Immature natural killer cell (primary cell): Measurements from ENCODE around the gene SMG6. TPM values are rescaled to one million over a fixed set of nuclear protein-coding genes. Genes with fewer than 3 reads are reported as not detected.
"Not testable (repeated sequence)": the region's sequence is repeated elsewhere in the genome, so short reads cannot be mapped to it uniquely, and the experiment has no call there.

Source experiments
- DNase-seq, 3 donors: peaks; one replicate each; pipeline ENCODE4 v3.0.0; 2022; ENCODE audit warnings: mixed read lengths in 1 of 3
- H3K27ac Mint-ChIP-seq, 6 donors: one replicate each; pipeline ENCODE4 v1.8.0; 2020; ENCODE audit warnings: mixed read lengths in 6 of 6, mild to moderate bottlenecking in 5 of 6, inconsistent platforms in 4 of 6, moderate library complexity in 3 of 6
- H3K27me3 Mint-ChIP-seq, 3 donors: one replicate each; pipeline ENCODE4 v1.8.0; 2020 to 2021; ENCODE audit warnings: low read depth in 3 of 3, mild to moderate bottlenecking in 3 of 3, mixed read lengths in 3 of 3, moderate library complexity in 3 of 3, inconsistent platforms in 1 of 3
- H3K36me3 Mint-ChIP-seq, 3 donors: one replicate each; pipeline ENCODE4 v1.8.0; 2020; ENCODE audit warnings: mixed read lengths in 3 of 3, inconsistent platforms in 2 of 3, mild to moderate bottlenecking in 2 of 3
- H3K4me1 Mint-ChIP-seq, 2 donors: one replicate each; pipeline ENCODE4 v1.8.0; 2020; ENCODE audit warnings: inconsistent platforms in 2 of 2, mild to moderate bottlenecking in 2 of 2, mixed read lengths in 2 of 2, moderate library complexity in 1 of 2
- H3K4me3 Mint-ChIP-seq, 5 donors: one replicate each; pipeline ENCODE4 v1.8.0; 2020; ENCODE audit warnings: mild to moderate bottlenecking in 5 of 5, mixed read lengths in 5 of 5, inconsistent platforms in 3 of 5, moderate library complexity in 3 of 5
- H3K9me3 Mint-ChIP-seq, 6 donors: one replicate each; pipeline ENCODE4 v1.8.0; 2020; ENCODE audit warnings: mild to moderate bottlenecking in 6 of 6, mixed read lengths in 6 of 6, inconsistent platforms in 4 of 6, moderate library complexity in 3 of 6
- polyA plus RNA-seq, 3 donors: library from polyadenylated mRNA; unstranded; fragments of 300-500 nt; fragmentation: Illumina TruSeq; gene quantifications; one replicate each; pipeline ENCODE4 v1.2.3, GENCODE V29; 2021

The SMG6 gene
- polyA plus RNA-seq, 3 donors from 2014 or later = 1.6 to 9.8 (median 4.7) TPM

DNA sequence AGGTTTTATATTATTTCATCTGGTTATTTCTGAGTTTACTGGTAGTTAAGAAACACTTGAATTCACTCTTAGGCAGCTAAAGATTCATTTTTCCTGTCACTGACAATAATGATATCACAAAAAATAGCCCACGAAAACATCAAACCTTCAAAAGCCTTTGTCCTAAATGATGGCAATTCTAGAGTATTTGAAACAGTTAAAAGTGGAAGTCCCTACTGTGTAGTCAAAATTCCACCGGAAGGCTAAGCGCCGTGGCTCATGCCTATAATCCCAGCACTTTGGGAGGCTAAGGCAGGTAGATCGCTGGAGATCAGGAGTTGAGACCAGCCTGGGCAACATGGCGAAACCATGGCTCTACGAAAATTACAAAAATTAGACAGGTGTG is 145.2 kb downstream of the SMG6 start:
- Mint-ChIP-seq H3K27me3 (peaks cover 0 to 5% (median 0%) of the 10 kb centered on the region in 3 donors), H3K27ac (peak overlapping the region in 3 of 6 donors; percentile 32 to 80 (median 62))
- no peak for DNase-seq

GRCh38 chr17:2157675-2158395 is 145.8 kb downstream of the SMG6 start:
- peaks cover 0 to 5% (median 0%) of the 10 kb centered on the region in 3 donors for H3K27me3 Mint-ChIP-seq
- H3K4me1 Mint-ChIP-seq = peaks cover 43 to 44% of the 10 kb centered on the region in 2 donors
- H3K9me3 Mint-ChIP-seq = no peaks in the 10 kb centered on the region
- DNase-seq = no peak
- H3K36me3 Mint-ChIP-seq = peaks cover 13 to 19% (median 13%) of the 10 kb centered on the region in 3 donors
- peak overlapping the region in 2 of 5 donors; percentile 34 to 53 for H3K4me3 Mint-ChIP-seq
- H3K27ac Mint-ChIP-seq = peak overlapping the region in 5 of 6 donors; percentile 35 to 80 (median 66)

More for the DNA sequence above, 145.2 kb downstream of the SMG6 start:
- H3K9me3 Mint-ChIP-seq = no peaks in the 10 kb centered on the region
- H3K36me3 Mint-ChIP-seq = peaks cover 8 to 14% (median 9%) of the 10 kb centered on the region in 3 donors
- peak overlapping the region in 1 of 5 donors; percentile 9 for H3K4me3 Mint-ChIP-seq
- peaks cover 43 to 44% of the 10 kb centered on the region in 2 donors for H3K4me1 Mint-ChIP-seq

- Mint-ChIP-seq H3K27me3 (peaks cover 0 to 5% (median 0%) of the 10 kb centered on the region in 3 donors), H3K9me3 (no peaks in the 10 kb centered on the region), H3K36me3 (peaks cover 13 to 26% (median 20%) of the 10 kb centered on the region in 3 donors), H3K4me3 (peak overlapping the region in 3 of 5 donors; percentile 7 to 40 (median 17)), H3K4me1 (peaks cover 43 to 44% of the 10 kb centered on the region in 2 donors), H3K27ac (peak overlapping the region; percentile 29 to 66 (median 42))
- no peak for DNase-seq
Measured at GRCh38 chr17:2157081-2157480, 146.5 kb downstream of the SMG6 start.

DNA sequence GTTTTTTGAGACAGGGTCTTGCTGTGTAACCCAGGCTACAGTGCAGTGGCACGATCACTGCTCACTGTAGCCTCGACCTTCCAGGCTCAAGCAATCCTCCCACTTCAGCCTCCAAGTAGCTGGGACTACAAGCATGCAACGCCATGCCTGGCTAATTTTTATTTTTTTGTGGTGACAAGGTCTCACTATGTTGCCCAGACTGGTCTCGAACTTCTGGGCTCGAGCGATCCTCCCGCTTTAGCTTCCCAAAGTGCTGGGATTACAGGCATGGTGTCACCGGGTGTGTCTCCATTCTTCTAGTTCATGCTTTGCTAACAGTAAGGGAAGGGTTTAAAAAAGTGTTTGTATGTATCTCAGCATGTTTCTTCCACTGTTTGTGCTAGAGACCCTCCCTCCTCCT is 146.9 kb downstream of the SMG6 start:
- H3K4me1 Mint-ChIP-seq = peaks cover 43 to 44% of the 10 kb centered on the region in 2 donors
- no peaks in the 10 kb centered on the region for H3K9me3 Mint-ChIP-seq
- H3K27ac Mint-ChIP-seq = peak overlapping the region; percentile 29 to 66 (median 42)
- no peak for DNase-seq
- peaks cover 0 to 5% (median 0%) of the 10 kb centered on the region in 3 donors for H3K27me3 Mint-ChIP-seq
- peaks cover 13 to 30% (median 20%) of the 10 kb centered on the region in 3 donors for H3K36me3 Mint-ChIP-seq
- peak overlapping the region in 3 of 5 donors; percentile 7 to 40 (median 17) for H3K4me3 Mint-ChIP-seq

DNA sequence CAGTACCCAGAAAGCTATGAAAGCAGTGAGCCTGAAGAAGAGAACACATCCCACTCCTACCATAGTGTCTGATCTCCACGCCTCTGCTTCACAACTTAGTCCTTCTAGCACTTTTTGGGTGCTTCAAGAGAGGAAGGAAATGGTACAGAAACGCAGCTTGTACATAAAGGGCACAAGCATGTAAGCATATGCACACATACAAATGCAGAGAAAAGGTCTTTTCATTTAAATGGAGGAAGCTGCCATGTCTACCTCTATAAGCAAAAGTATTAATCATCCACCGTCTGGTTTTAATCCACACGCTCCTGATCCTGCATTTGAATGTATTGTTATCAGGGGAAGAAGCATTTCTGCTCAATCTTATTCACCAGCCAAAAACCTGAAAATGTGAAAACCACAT is 148.0 kb downstream of the SMG6 start:
- H3K27ac Mint-ChIP-seq = peak overlapping the region; percentile 58 to 87 (median 70)
- H3K36me3 Mint-ChIP-seq = peaks cover 10 to 27% (median 20%) of the 10 kb centered on the region in 3 donors
- H3K4me3 Mint-ChIP-seq = peak overlapping the region in 4 of 5 donors; percentile 39 to 53 (median 48)
- DNase-seq = peak in 1 of 3 donors; percentile 7
- peaks cover 50% of the 10 kb centered on the region in 2 donors for H3K4me1 Mint-ChIP-seq
- H3K9me3 Mint-ChIP-seq = no peaks in the 10 kb centered on the region
- H3K27me3 Mint-ChIP-seq = peaks cover 0 to 5% (median 0%) of the 10 kb centered on the region in 3 donors

GRCh38 chr17:2151358-2152033 is 152.1 kb downstream of the SMG6 start:
- Mint-ChIP-seq H3K4me3 (no peak overlapping the region), H3K27ac (peak overlapping the region in 3 of 6 donors; percentile 23 to 57 (median 53)), H3K36me3 (peaks cover 13 to 34% (median 29%) of the 10 kb centered on the region in 3 donors), H3K9me3 (no peaks in the 10 kb centered on the region), H3K4me1 (peaks cover 23 to 29% of the 10 kb centered on the region in 2 donors), H3K27me3 (no peaks in the 10 kb centered on the region)
- DNase-seq = no peak

DNA sequence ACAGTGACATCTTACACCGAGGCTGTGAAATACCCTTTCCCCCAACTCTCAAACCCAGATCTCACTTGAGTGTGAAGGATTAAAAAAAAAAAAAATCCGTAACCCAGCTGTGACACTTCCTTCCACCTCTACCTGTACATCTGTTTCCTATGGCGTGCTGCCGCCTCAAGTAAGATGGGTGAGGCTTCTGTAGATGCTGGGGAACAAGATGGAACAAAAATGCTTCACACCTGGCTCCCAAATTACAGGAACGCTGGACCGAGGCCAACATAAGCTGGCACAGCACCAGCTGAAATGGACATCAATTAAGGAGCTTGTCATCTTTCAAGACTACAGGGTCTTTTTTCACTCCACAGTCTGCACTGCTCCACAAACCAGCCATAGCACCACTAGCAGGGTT is 152.8 kb downstream of the SMG6 start:
- DNase-seq = no peak
- Mint-ChIP-seq H3K27ac (peak overlapping the region in 3 of 6 donors; percentile 16 to 66 (median 57)), H3K36me3 (peaks cover 13 to 34% (median 29%) of the 10 kb centered on the region in 3 donors), H3K9me3 (no peaks in the 10 kb centered on the region), H3K27me3 (no peaks in the 10 kb centered on the region), H3K4me1 (peaks cover 21 to 24% of the 10 kb centered on the region in 2 donors), H3K4me3 (no peak overlapping the region)

GRCh38 chr17:2149934-2150333 is 153.7 kb downstream of the SMG6 start:
- Mint-ChIP-seq H3K27ac (peak overlapping the region in 3 of 6 donors; percentile 15 to 43 (median 24)), H3K4me3 (no peak overlapping the region), H3K9me3 (no peaks in the 10 kb centered on the region), H3K36me3 (peaks cover 13 to 34% (median 24%) of the 10 kb centered on the region in 3 donors), H3K27me3 (no peaks in the 10 kb centered on the region), H3K4me1 (peaks cover 13 to 17% of the 10 kb centered on the region in 2 donors)
- DNase-seq = no peak

DNA sequence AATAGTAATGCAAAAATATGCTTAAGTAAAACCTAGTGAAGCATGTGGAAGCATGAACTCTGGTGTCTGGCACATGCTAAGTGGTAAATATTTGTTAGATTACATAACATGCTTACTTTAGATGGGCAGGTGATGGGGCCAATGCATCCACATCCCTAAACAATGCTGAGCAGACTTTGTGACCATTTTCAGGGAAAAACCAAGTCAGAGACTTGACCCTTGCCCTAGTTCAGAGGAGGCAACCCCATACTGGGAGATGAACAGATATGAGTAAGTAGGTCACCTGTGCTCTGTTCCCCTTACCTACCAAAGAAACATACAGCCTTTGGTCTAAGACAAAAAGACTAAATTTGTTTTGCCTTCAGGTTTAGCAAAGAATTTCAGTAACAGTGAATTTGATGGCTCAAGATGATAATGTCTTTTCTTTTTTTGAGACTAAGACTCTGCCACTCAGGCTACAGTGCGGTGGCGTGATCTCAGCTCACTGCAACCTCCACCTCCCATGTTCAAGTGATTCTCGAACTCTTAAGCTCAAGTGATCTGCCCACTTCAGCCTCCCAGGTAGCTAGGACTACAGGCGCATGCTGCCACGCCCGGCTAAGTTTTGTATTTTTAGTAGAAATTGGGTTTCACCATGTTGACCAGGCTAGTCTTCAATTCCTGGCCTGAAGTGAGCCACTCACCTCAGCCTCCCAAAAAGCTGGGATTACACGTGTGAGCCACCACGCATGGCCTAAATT is 157.3 kb downstream of the SMG6 start:
- Mint-ChIP-seq H3K27me3 (no peaks in the 10 kb centered on the region), H3K4me3 (no peak overlapping the region), H3K4me1 (peaks cover 13 to 17% of the 10 kb centered on the region in 2 donors), H3K27ac (peak overlapping the region in 1 of 6 donors; percentile 40), H3K36me3 (peaks cover 3 to 20% (median 16%) of the 10 kb centered on the region in 3 donors), H3K9me3 (no peaks in the 10 kb centered on the region)
- DNase-seq = no peak

DNA sequence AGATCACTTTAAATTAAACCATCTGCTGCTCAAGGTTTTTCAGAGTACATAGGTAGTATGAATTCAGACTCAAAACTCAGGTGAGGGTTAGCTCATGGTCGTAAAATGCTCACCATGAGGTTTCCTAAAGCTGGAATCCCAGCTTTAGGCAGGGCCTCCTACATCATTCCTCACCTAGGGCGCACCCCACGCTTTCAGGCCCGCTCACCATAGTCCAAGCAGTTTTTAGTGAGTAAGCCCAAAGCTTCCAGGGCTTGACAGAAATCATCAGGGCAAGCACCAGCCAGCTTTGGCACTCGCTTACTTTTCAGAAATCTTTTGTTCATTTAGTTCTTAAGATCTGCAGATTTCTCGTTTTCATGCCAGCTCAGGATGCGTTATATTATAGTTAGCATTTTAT is 158.9 kb downstream of the SMG6 start:
- no peaks in the 10 kb centered on the region for H3K9me3 Mint-ChIP-seq
- H3K27ac Mint-ChIP-seq = no peak overlapping the region
- H3K4me1 Mint-ChIP-seq = peaks cover 4% of the 10 kb centered on the region in 2 donors
- no peaks in the 10 kb centered on the region for H3K27me3 Mint-ChIP-seq
- H3K36me3 Mint-ChIP-seq = peaks cover 3 to 20% (median 16%) of the 10 kb centered on the region in 3 donors
- DNase-seq = no peak
- H3K4me3 Mint-ChIP-seq = no peak overlapping the region

DNA sequence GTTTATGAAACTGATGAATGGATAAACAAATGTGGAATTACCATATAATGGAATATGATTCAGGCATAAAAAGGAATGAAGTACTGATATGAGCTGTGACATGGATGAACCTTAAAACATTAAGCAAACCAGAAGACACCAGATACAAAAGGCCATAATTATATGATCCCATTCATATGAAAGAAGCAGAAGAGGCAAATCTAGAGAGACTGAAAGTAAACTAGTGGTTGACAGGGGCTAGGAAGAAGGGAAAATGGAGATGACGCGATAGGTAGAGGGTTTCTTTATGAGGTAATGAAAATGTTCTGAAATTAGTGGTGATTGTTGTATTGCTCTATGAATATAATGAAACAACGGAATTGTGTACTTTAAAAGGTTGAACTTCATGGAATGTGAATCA is 160.3 kb downstream of the SMG6 start:
- H3K27me3 Mint-ChIP-seq = no peaks in the 10 kb centered on the region
- H3K27ac Mint-ChIP-seq = no peak overlapping the region
- H3K36me3 Mint-ChIP-seq = peaks cover 0 to 14% (median 10%) of the 10 kb centered on the region in 3 donors
- no peak for DNase-seq
- peaks cover 8% of the 10 kb centered on the region in 2 donors for H3K4me1 Mint-ChIP-seq
- no peaks in the 10 kb centered on the region for H3K9me3 Mint-ChIP-seq
- H3K4me3 Mint-ChIP-seq = no peak overlapping the region

- peaks cover 14 to 15% of the 10 kb centered on the region in 2 donors for H3K4me1 Mint-ChIP-seq
- not testable (repeated sequence) for H3K9me3 Mint-ChIP-seq, DNase-seq, H3K27me3 Mint-ChIP-seq, H3K4me3 Mint-ChIP-seq, H3K27ac Mint-ChIP-seq
- H3K36me3 Mint-ChIP-seq = peaks cover 0 to 12% (median 11%) of the 10 kb centered on the region in 3 donors
Measured at GRCh38 chr17:2142682-2143081, 160.9 kb downstream of the SMG6 start.

GRCh38 chr17:2140683-2141082 is 162.9 kb downstream of the SMG6 start:
- no peaks in the 10 kb centered on the region for H3K27me3 Mint-ChIP-seq
- H3K4me3 Mint-ChIP-seq = no peak overlapping the region
- no peak overlapping the region for H3K27ac Mint-ChIP-seq
- H3K9me3 Mint-ChIP-seq = no peaks in the 10 kb centered on the region
- DNase-seq = no peak
- peaks cover 20 to 21% of the 10 kb centered on the region in 2 donors for H3K4me1 Mint-ChIP-seq
- H3K36me3 Mint-ChIP-seq = peaks cover 0 to 13% (median 7%) of the 10 kb centered on the region in 3 donors
